GM19455 (cell line): ENCODE measurements around the gene MTA3.
A peak's percentile ranks its signal among the peaks of the same experiment; 100 is the strongest.
"Not testable (repeated sequence)": the region's sequence is repeated elsewhere in the genome, so short reads cannot be mapped to it uniquely, and the experiment has no call there.

Experiments used
- ATAC-seq: cut with Tn5 transposase; IDR thresholded peaks from one replicate; pipeline ENCODE4 v1.9.1; 2021; ENCODE audit not compliant: unreplicated experiment

Gene MTA3

GRCh38 chr2:42723465-42723864, 155.0 kb downstream of the MTA3 start:
- ATAC-seq: no peak

DNA sequence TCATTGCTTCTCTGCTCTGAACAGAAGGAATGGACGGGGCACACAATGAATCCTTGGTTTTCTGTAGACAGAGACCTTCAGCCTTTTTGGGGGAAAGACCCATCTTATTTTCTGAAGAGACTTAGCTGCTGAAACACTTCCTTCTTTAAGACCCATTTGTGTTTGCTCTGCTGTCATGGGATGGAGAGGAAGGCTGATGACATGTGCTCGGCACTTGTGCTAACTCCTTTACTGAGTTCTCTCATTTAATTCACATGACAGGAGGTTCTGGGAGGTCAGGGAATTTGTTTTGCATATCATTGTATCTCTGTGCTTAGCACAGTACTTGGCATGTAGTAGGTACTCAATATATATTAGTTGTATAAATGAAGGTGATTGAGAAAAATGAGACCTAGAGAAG, 156.5 kb downstream of the MTA3 start:
- ATAC-seq: no peak

GRCh38 chr2:42725657-42726056, 157.2 kb downstream of the MTA3 start:
- ATAC-seq: no peak

- ATAC-seq: no peak
Measured at GRCh38 chr2:42726680-42727079, 158.2 kb downstream of the MTA3 start.

DNA sequence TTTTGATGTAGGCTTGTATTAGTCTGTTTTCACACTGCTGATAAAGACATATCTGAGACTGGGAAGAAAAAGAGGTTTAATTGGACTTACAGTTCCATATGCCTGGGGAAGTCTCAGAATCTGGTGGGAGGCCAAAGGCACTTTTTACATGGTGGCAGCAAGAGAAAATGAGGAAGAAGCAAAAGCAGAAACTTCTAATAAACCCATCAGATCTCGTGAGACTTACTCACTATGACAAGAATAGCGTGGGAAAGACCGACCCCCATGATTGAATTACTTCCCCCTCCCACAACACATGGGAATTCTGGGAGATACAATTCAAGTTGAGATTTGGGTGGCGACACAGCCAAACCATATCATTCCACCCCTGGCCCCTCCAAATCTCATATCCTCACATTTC, 162.9 kb downstream of the MTA3 start:
- not testable (repeated sequence) for ATAC-seq

DNA sequence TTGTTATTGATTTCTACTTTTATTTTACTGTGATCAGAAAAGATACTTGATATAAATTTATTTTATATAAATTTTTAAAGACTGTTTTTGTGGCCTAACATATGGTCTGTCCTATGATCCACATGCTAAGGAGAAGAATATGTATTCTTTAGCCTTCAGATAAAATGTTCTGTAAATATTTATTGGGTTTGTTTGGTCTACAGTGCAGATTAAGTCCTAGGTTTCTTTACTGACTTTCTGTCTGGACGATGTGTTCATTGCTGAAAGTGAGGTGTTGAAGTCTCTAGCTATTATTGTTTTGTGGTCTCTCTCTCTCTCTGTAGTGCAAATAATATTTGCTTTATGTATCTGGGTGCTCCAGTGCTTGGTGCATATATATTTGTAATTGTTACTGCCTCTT, 165.4 kb downstream of the MTA3 start:
- ATAC-seq: no peak

GRCh38 chr2:42736598-42737322, 168.3 kb downstream of the MTA3 start:
- no peak for ATAC-seq

- ATAC-seq: no peak
Measured at GRCh38 chr2:42741140-42741539, 172.7 kb downstream of the MTA3 start.

DNA sequence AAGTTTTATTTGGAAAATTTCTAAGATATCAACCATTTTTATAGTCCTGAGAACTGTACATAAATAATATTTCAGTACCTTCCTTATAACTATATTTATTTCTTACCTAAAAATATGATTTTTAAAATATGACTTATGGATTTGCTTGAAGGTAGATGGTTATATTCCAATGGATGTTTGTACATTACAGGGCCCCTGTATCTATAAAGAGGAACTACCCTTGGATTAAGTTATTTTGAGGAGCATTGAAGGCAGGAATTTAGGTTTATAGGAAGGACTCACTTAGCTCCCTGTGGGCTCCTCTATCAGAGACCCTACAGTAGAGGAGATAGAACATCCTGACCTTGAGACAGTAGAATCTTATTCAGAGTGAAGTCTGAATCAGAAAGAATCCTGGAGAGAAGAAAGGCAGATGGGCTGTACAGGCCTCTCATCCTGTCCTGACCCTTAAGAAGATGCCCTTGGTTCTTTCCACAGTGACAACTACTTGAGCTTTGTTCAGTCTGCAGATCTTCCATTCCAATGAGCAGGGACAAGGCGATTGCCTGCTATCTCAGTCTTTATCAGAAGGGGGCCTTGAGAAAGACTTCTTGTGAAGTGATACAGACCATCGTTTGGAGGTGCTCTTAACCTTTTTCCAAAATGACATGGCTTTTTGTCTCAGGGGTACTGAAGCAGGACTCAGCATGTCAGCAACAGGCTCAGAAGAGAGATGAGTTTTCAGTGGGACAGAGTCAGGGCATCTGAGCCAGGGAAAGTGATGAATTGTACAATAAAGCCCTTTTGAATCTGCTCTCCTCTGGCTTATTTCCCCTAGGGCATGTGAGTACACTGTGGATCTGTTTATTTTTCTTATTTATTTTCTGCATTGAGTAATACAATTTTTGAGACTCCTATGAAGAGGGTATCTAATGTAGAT, 174.6 kb downstream of the MTA3 start:
- no peak for ATAC-seq

DNA sequence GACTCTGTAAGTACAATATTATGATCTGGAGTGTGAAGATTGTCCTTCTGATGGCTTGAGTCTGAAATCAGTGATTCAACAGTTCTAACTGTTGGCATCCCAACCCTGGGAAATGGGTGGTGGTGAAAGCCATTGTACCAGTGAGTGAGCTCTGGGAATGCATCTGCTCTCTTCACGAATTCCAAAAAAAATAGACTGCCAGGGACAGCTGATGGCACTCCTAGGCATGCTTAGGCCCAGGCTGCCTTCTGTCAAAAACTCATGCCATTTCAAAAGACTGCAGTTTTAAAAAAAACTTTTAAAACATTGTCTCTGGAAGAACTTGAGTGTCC, 175.2 kb downstream of the MTA3 start:
- ATAC-seq: no peak

- no peak for ATAC-seq
Measured at GRCh38 chr2:42744545-42745082, 176.2 kb downstream of the MTA3 start.

GRCh38 chr2:42747422-42747821, 179.0 kb downstream of the MTA3 start:
- no peak for ATAC-seq

DNA sequence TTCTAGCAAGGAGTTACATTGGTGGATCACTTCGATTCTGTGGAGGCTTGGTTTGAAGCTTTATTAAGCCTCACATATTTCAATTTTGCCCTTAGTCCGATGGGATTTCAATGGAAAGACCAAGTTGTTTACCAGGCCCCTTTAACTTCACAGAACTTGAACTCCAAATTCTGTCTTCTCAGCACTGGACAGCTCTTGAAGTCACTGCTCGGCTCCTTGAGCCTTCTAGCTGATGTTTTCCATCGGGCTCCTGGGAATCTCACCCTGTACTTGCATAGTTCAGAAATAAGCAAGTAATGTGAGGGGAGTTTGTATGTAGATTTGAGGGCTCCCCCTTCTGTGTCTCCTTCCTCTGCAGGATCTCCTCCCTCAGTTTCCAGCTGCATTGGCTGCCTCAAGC, 180.4 kb downstream of the MTA3 start:
- ATAC-seq: no peak

GRCh38 chr2:42752314-42752713, 183.9 kb downstream of the MTA3 start:
- ATAC-seq: peak; percentile 77

DNA sequence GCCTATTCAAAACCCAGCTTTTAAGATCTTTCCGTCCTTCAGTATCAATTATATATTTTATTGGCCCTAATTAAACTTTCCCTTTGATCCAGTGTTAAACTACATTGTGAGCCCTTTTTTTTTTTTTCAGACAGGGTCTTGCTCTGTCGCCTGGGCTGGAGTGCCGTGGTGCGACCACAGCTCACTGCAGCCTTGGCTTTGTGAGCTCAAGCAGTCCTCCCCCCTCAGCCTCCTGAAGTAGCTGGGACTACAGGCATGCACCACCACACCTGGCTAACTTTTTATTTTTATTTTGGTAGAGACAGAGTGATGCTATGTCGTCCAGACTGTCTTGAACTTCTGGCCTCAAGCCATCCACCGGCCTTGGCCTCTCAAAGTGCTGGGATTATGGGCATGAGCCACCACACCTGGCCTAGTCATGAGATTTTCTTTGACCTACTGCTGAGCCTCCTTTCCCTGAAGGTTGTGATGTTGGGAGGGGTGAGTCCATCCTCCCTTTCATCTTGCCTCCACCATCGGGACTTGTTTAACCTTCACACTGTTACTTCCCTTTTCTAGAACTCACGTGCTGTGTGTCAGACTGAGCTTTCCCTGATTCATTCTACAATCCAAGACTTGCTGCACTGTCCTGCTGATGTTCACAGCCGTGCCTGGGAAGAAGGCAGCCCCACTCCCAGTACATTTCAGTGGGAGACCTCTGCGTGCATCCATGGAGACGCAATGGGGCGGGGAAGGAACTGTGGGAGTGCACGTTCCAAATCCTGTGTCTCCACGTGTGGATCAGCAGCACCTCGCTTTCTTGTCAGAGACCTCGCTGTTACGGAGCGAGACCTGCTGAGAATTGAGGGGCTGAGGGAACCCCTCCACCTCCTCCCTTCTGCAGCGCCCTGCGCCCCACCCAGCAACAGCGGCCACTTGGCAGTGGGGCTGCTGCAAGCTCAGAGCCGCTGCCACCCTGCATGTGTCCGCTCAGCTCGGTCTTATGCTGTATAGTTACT, 184.7 kb downstream of the MTA3 start:
- no peak for ATAC-seq

GRCh38 chr2:42754021-42754775, 185.8 kb downstream of the MTA3 start:
- no peak for ATAC-seq

DNA sequence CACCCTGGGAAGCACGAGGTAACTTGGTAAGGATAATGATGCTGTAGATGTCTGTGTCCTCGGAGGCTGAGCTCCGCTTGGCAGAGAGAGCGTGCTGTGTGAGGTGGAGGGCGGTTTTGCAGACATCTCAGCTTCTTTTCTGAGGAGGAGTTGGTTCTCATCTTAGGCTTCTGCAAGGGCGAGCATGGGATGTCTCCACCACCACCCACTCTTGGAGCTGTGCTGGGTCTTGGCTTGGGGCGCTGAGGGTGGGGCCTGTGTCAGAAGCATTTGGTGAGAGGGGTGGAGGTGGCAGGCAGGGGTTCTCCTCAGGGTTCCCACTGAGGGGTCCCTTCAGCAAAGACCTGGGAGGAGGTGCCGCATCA, 186.3 kb downstream of the MTA3 start:
- no peak for ATAC-seq

GRCh38 chr2:42755191-42755880, 186.9 kb downstream of the MTA3 start:
- ATAC-seq: no peak

DNA sequence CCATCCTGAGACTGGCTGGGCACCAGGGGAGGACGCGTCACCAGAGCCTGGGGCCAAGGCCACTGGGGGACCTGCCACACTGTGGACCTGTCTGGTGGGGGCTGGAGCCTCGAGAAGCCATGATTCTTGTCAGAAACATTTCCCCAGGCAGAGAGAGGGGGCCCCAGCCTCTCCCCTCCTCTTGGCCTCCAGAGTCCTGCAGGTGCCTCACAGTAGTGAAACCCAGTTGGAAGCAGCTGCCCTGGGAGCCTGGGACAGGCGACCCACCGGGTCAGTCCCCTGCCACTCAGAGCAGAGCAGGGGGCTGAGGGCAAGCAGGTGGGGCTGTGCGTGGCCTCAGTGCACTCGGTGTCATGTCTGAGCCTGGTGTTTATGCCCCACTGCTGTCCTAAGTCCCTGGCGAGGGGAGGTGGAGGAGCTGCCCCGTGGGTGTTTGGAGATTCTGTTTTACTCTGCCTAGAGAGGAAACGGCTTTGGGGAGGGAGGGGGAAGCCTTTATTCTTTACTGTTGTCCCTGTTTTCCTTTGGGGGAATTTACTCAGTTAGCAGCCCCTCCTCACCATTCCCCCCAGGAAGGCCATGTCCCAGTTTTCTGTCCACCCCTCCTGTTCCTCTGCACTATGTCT, 187.8 kb downstream of the MTA3 start:
- ATAC-seq: no peak
